NCI-H1417 (cell line): ENCODE data around the gene ATXN10.

Source experiments
- DNase-seq, 3 experiments: peaks; one replicate each; lab custom pipeline; 2025; lab: John Stamatoyannopoulos, UW

ATXN10 gene

DNA sequence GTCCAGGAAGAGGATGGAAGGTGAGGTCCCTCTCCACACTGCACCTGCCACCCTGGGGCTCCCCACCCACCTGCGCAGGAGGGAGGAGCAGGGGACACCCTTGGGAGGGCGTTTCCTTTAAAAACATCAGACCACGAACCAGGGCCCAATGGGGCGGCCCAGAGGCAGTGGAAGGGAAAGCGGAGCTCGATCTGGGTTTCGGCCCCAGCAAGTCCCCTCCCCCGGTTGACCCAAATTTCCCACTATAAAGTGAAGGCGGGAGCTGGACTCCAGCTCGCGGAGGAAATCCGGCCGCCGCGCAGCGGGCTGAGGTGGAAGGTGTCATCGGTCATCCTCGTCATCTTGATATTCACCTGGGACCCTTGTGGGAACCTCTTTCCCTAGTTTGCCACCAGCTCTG is 206.0 kb downstream of the ATXN10 start:
- DNase-seq, result peak in 1 of 3 experiments; percentile 39

DNA sequence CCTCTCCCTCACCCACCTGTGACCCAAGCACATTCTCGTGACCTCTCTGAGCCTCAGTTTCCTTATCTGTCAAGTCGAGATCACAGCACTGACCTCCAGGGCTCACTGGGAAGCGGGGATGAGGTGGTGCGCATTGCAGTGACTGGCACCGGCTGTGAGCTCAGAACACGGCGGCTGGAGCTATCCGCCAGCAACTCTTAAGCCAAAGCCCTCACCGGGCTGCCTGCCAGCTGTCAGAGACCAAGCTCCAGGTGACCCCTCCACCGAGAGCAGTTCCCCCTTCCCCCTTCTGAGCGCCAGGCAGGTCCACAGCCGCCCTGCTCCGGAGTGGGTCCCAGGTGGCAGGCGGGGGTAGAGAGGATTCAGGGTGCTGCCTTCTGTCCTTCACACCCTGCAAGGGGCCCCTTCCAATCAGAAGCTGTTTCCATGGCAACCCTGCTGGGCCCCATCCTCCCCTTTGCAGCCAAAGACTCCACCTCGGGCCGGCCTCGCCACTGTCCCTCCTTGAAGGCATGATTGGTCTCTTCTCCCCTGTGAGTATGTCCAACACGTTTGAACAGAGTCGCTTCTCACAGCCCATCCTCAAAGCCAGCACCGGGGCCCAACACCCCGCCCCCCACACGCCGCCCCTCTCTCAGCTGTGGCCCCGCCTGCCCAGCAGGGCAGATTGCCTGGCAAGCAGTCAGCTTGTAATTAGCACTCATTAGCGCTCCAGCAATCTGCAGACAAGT is 206.6 kb downstream of the ATXN10 start:
- peak in 2 of 3 experiments; percentile 75 to 90 for DNase-seq

DNA sequence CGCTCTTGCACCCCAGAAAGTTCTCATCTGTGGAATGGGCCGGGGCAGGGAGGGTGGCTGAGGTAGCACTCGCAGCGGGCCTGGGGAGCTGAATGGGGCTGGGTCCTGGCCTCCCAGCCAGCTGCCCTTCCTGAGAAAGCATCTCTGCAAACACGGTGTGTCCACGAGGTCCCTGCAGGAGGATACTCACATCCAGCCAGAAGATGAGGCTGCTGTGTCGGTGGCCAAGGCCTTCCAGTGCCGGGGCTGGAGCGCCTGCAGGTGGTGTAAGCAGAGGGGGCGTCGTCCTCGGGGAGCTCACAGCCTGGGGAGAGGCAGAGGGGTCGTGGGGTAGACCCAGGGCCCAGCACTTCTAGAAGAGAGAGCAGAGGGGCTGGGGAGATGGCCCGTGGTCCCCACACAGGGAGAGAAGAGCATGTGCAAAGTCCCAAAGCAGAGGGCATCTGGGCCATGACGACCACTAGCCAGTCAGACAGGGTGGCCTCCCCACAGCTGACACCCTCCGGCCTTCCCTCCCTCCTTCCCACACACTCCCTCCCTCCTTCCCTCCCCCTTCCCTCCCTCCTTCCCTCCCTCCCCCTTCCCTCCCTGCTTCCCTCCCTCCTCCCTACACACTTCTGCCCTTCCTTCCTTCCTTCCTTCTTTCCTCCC is 207.4 kb downstream of the ATXN10 start:
- DNase-seq, result peak in 1 of 3 experiments; percentile 42

DNA sequence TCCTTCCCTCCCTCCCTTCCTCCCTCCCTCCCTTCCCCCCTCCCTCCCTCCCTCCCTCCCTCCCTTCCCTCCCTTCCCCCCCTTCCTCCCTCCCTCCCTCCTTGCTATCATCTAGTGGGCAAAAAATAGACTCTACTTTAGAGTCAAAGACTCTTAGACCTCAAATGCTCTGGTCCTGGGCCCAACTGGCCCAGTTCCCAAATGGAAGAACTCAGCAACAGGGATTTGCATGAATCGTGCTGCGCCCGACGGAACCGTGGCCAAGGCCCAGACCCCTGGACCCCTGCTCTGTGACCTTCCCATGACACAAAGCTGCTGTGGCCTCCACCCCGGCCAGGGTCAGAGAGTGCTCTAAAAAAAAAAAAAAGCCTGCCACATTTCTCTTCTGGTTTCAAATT is 207.9 kb downstream of the ATXN10 start:
- DNase-seq, result peak in 1 of 3 experiments; percentile 4

DNA sequence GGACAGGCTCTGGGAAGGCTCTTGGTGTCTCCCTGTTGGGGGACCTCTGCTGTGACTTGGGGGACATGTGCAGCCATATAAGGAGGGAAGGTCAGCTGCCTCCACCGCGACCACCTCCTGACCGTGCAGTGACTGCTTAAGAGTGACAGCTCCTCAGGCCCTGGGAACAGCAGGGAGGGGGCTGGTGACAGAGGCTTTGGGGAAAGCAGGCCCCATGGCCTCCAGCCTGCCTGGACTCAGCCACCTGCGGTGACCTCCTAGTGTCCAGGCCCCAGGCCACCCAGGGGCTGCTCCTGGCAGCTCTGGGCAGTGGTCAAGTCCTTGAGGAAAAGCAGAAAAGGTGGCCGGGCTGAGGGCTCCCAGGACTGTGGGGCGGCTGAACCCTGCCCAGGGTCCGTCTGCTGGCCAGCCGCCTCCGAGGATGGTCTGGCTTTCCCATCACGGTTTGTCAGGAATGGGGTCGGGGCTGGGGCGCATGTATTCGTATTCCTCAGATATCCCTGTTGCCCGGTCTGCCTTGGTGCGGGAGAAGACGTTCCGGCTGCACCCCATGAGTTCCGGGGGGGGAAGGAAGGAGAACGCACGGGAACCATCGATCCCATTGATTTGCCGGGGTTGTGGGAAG is 208.6 kb downstream of the ATXN10 start:
- DNase-seq, result no peak

DNA sequence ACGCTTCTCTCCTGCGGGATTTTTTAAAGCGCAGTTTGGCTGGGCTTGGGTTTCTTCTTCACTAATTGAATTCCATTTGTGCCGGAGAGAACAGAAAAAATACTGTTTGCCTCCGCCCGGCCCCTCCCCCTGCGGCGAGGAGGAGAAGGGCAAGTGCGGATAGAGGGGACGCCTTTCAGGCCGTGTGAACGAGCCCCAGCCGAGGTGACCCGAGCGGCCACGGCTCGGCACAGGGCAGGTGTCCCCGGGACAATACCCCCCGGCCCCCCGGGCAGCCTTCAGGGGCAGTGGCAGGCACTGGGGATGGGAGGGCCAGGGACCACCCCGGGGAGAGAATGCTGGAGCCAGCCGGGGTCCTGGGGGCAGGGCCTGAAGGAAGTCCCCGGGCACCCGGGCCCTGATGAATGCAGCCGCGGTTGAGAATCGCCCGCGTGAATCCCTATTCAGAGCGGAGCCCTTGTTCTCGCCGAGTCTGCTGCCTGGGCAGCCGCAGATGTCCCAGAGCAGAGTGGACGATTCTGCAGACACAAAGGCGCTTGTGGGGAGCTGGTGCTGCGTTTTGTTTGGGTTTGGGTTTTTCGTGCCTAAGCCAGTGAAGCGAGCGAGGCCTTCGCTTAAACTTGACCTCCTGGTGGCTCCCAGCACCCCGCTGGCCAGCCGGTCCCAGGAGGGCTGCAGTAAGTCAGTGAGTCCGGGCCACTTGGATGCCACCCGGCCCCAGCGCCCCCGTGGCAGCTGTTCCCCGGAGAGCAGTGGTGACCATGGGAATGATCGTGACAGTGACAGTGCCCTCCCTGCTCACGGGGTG is 209.3 kb downstream of the ATXN10 start:
- DNase-seq, result no peak

DNA sequence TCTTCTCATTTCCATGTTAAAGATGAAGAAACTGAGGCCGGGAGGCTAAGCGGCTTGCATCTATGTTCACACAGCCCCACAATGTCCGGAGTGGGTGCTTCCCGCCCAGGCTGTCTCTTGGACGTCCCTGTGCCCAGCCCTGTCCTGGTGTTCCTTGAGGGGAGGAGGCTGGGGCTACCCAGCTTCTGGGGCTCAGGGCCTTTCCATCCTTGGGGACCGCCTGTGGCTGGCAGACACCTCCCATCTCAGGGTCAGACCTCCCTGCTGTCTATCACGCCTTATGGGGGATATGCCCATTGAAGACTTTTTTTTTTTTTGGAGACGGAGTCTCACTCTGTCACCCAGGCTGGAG is 209.9 kb downstream of the ATXN10 start:
- no peak for DNase-seq

DNA sequence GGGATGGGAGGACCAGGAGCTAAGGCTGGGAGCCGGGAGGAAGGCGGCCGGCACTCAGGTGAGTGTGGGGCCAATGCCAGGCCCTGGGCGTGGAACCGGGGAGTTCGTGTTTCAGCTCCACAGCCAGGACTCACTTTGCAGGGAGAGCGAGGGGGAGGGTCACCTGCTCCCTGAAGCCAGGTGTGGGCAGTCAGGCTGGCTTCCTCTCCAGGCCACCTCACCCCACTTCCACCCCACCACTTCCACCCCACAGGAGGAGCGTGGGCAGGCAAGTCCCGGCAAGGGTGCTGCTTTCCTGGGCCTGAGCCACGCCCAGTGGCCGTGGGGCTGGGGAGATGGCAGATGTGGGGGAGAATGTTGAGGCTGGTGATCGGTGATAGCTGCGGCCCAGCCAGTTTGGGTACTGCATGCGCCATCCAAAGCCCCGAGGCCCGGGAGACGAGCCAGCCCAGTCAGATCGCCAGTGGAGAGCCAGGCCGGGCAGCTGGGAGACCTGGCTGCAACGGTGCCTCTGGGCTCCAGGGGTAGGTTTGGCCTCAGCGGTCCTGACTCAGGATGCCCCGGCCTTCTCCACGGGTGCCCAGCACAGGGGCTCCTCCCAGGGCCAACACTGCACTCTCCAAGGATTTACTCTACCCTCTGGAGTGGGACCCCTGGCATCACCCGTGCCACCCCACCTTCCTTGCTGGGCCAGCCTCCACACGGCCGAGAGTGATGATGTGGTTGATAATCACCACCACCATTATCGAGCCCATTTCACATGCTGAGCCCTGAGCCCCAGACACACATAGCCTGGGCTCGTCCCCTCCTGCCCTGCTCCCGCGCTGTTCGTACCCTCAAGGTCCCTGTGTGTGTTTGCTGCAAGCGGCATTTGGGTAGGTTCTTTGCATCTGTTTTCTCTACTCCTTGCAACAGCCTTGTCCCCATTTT is 211.5 kb downstream of the ATXN10 start:
- DNase-seq, result no peak

DNA sequence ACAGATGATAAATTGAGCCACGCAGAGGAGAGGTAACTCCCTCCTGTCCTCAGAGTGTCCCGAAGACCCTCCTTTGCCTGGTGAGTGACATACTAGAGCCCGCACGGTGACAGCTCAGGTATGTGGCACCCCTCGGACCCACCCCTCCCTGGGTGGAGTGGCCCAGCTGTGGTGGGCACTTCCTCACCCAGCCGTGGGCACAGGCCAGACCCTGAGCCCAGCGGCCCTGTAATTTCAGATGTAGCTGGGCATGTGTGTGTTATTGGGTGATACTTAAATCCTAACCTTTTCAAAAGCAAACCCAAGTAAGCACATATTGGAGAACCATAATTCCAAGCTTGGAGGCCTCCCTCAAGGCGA is 212.2 kb downstream of the ATXN10 start:
- DNase-seq, result no peak

DNA sequence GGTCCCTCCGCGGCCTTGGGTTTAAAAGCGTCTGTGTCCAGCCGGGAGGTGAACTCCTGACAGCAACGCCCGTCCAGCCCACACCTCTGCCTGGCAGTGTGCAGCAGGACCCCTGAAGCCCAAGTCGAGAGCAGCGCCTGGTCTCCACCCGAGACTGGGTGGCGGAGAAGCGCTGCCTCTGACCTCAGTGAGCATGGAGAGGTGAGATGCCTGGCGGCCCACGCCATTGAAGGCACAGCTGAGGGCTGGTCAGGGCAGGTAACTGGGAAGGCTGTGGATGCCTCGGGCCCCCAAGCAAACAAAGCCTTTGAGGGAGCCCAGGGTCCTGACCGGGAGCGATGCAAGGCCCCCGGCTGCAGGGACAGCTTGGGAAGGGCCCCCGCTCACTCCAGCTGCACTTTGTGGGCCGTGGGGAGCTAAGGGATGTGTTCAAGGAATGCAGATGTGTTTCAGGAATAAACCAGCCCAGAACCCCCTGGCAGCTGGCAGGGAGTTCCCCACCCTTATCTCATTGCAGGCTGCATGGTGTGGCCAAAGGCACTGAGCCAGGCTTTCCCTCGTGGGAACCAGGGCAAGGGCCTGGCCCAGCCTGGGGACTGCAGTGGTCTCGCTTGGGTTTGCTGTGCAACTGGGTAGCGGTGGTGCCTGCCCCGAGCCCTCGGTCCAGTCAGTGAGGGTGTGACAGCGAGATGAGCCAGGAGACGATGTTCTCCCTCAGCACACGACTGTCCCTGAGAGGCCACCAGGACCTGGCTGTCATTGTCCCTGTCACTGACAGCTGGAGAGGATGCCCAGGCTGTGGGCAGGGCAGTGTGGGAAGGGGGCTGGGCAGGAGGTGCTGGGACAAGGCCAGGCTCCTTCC is 212.8 kb downstream of the ATXN10 start:
- no peak for DNase-seq

DNA sequence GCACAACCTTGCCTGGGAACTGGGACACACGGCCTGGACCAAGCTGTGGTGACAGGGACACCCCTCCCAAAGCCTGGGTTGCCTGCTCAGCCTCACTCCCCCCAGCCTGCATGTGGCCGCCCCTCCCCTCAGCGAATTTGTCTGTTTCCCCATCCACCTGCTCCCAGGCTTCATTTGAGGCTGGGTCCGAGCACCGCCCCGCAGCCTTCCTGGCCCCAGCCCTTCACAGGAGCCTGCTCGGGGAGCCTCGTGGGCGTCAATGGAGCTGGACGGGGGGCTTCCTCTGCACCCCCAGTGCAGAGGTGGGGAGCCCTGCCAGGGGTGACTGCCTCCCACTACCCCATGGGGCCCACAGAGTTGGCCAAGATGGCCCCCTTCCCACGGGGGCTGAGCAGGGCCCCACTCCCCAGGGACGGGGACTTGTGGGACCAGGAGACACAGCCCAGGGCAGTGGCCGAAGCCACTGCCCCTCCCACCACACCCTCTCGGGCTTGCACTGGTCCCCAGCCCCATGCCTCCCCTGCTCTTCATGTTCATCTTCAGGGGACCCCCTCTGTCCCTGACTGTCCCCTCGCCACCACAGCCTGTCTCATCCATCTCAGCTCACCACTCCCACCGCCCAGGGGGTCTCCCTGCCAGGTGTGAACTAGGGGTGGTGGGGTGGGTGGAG is 213.7 kb downstream of the ATXN10 start:
- no peak for DNase-seq

DNA sequence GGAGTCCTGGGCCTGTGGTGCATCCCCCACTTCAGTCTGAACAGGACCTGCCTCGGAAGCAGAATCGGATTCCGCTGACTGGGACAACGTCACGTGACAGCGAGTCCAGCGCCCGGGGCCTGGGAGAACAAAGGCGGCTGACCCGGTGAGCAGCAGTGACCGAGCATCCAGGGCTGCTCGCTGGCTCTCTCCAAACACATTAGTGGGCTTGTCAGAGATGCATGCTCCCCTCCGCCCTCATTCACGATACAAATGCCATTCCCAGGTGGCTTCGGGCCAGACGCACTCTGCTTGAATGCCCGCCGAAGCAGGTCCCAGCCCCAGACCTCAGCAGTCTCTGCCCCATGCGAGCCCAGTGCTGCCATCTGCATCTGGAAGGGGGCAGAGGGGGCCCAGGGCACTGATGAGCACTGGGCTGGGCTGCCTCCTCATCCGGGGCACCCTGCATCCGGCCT is 214.3 kb downstream of the ATXN10 start:
- DNase-seq, result no peak

DNA sequence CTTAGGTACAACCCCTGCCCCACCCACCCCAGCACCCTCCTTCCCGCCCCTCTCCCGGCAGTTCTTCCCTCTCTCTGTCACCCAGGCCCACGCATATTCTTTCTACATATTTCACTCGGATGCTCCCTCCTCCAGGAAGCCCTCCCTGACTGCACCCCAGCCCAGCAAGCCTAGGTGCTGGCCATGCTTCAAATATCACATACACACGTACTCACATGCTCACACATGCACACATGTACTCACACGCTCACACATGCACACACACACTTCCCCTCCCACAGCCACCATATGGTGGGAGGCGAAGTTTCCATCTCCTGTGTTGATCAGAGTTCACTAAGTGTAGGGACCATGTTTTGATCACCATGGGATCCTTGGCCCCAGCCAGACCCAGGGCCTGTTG is 214.9 kb downstream of the ATXN10 start:
- no peak for DNase-seq

DNA sequence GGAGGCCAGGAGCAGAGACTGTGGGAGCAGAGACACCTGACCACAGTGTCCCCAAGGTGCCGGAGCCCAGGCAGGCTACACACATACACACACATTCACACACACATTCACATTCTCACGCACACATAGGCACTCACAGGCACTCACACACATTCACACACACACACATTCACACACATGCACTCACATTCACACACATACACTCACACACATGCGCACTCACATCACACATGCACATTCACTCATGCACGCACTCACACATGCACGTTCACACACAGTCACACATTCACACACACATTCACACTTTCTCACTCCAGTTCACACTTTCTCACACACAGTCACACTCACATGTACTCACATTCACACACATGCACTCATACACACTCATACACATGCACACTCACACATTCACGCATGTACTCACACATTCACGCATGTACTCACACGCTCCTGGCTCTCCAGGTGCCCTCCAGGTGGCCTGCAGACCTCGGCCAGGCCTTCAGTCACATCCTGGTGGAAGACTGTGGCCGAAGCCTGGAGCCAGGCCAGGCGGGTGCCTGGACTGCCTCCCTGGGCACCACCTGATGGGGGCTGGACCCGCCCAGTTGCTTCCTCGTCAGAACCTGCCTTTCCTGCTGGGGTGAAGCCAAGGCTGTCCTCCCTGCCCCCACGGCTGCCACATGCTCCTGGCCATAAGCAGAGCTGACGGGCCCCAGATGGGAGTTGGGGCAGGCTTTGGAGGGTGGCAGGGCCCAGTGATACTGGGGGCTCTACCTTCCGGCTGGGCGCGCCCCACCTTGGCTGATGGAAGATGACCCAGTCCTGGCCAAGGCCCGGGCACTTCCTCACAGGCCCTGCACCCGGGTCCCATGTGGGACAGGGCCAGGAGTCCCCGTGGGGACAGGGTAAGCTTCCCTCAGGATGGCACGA is 215.8 kb downstream of the ATXN10 start:
- no peak for DNase-seq

DNA sequence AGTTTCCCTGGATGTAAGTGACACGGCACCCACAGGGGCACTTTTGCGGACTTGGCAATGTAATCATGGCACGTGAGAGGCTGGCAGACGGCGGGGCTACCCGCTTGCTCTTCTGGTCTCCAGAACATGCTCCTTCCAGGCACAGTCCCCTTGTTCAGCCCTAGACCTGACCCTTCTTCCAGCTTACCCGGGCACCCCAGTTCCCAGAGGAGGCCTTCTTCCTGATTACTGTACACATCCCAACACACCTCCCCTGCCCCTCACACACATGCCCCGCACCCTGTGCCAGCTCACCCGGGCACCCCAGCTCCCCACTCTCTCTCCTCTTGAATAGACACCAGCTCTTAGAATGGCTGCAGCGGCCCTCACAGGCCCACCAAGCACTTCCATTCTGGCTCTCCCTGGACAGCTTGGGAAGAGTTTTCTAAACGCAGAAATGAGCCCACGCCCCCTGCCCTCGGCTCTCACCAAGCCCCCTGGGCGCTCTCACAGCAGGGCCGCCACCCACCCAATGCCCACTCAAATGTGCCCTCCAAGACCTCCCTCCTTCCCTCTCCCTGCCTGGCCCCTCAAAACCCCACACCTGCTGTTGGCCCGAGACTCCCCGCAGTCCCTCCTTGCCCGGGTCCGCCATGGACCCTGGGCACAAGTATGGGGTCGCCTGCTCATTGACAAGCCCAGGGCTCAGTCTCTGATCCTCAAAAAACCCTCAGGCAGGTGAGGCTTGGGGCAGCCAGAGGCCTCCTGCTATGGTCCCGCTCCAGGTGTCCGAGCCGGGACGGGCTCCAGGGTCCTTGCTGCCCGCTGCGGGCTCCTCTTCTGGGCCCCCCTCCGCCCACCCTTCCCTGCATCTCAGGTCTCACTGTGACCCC is 216.8 kb downstream of the ATXN10 start:
- DNase-seq, result no peak

DNA sequence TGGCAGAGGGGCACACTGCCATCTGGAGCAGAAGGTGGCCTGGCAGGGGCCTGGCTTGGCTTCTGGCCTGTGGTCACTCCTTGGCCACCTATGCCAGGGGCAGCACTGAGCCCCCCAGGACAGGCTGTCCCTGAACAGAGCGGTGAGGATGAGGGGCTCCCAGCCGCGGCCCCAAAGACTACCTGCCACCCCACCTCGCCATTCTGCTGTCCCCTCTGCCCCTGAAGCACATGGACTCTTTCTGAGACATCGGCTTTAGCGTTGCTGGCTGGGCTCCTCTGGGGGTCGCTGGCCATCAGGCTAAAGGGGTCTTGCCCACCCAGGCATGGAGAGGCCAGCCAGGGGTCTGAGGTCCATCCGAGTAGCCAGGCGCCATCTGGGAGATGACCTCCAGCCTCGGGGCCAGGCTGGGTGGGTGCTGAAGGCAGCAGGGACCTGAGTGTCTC is 217.5 kb downstream of the ATXN10 start:
- DNase-seq, result no peak

DNA sequence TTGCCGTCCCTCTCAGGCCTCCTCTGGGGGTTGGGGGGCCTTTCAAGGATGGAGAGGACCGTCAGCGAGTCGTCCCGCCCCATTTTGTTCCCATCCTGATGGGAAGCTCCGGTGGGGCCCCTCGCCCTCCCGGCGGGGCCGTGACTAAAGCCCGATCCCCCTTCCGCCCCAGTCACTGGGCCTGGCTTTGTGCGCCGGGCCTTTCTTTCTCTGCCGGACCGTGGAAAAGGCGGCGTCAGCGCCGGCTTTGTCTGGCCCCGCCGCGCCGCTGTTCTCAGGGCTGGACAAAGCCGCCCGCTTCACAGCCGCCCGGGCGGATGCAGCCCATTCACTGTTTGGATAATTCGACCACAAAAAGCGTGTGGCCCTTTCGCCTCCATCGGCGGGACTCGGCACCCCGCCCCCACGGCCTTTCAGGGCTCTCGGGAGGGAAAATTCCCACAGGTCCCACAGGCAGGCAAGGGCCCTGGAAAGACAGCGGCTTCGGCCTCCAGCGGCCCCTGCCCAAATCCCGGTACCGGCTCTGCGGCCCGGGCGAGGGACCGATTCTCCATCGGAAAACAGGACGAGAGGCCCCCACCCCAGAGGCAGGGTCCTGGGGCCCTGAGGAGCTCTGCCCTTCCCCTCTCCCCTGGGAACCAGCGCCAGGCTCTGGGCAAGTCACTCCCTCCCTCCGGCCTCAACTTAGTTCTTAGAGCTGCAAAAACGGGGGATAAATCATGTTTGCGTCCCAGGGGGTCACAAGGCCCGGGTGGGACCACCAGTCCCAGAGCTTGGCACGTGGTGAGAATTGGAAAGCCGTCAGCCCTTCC is 218.1 kb downstream of the ATXN10 start:
- no peak for DNase-seq
